ENCODE results near the gene TBL1XR1. TPM values are rescaled to one million over a fixed set of nuclear protein-coding genes. Genes with fewer than 3 reads are reported as not detected.

TBL1XR1 gene
- total RNA-seq, 1 experiment from 2014 or later, result 180 TPM

DNA sequence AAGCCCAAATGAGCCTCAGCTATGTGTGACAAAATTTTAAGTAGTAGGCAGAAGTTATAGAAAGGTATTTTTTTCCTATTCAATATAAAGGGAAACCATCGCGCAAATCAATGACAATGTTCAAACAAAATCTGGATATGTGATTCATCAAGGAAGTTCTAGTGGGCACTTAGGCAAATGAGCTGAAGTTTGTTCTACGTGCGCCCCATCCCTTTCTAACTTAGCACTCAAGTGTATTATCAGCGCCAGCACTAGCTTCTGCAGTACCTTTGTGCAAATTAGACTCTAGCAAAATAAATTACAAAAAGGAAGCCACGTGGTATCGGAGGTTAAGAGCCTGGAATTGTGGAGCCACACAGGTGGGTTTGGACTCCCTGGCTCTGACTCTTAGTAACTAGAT lies 91.1 kb downstream of the TBL1XR1 start:
- Histone ChIP-seq H3K79me2 (ENCODE audit: insufficient read depth, low read length) (peaks cover 100% of the 10 kb centered on the region), H3K27me3 (ENCODE audit: insufficient read depth, low read length) (no peaks in the 10 kb centered on the region), H3K9me3 (ENCODE audit: control insufficient read depth in 1 of 2, insufficient read depth in 1 of 2, low read depth in 1 of 2, low read length in 2 of 2) (no peaks in the 10 kb centered on the region), H3K4me1 (ENCODE audit: control insufficient read depth in 1 of 2, insufficient read depth in 2 of 2, low read length in 2 of 2) (no peaks in the 10 kb centered on the region), H3K9ac (ENCODE audit: low read length) (no peak overlapping the region), H3K4me3 (replicated peaks in 1 of 2; ENCODE audit: low read depth in 1 of 2, low read length in 2 of 2) (no peak overlapping the region), H3K4me2 (ENCODE audit: low read length) (no peak overlapping the region), H2AFZ (ENCODE audit: low read depth, low read length, poor library complexity, severe bottlenecking) (no peak overlapping the region), H4K20me1 (ENCODE audit: insufficient read depth) (peaks cover 29% of the 10 kb centered on the region; the same call in 1 of the 2 replicates), H3K9me2 (ENCODE audit: insufficient read depth) (no peaks in the 10 kb centered on the region; the same call in 1 of the 2 replicates), H3K36me3 (ENCODE audit: control insufficient read depth in 1 of 2, insufficient read depth in 2 of 2, low read length in 2 of 2) (no peaks in the 10 kb centered on the region), H3K27ac (ENCODE audit: low read depth, low read length) (no peak overlapping the region)
- DNase-seq (ENCODE audit: low read depth, low spot score), result no peak
- no peak for TF ChIP-seq POLR2A (IDR thresholded peaks at IDR 0.05; ENCODE audit: borderline replicate concordance, extremely low read depth, insufficient read depth, insufficient read length)
- TF ChIP-seq SP1 (IDR thresholded peaks at IDR 0.05; ENCODE audit: low read depth), result no peak
- no peak for TF ChIP-seq POLR2AphosphoS5 (IDR thresholded peaks at IDR 0.05; ENCODE audit: low read depth, low read length)
- no peak for TF ChIP-seq RAD21 (IDR thresholded peaks at IDR 0.05; ENCODE audit: low read depth)
- no peak for TF ChIP-seq EZH2 (IDR thresholded peaks at IDR 0.05)
- TF ChIP-seq EZH2phosphoT487 (IDR thresholded peaks at IDR 0.05; ENCODE audit: borderline replicate concordance), result no peak
- TF ChIP-seq, protein P1, sequence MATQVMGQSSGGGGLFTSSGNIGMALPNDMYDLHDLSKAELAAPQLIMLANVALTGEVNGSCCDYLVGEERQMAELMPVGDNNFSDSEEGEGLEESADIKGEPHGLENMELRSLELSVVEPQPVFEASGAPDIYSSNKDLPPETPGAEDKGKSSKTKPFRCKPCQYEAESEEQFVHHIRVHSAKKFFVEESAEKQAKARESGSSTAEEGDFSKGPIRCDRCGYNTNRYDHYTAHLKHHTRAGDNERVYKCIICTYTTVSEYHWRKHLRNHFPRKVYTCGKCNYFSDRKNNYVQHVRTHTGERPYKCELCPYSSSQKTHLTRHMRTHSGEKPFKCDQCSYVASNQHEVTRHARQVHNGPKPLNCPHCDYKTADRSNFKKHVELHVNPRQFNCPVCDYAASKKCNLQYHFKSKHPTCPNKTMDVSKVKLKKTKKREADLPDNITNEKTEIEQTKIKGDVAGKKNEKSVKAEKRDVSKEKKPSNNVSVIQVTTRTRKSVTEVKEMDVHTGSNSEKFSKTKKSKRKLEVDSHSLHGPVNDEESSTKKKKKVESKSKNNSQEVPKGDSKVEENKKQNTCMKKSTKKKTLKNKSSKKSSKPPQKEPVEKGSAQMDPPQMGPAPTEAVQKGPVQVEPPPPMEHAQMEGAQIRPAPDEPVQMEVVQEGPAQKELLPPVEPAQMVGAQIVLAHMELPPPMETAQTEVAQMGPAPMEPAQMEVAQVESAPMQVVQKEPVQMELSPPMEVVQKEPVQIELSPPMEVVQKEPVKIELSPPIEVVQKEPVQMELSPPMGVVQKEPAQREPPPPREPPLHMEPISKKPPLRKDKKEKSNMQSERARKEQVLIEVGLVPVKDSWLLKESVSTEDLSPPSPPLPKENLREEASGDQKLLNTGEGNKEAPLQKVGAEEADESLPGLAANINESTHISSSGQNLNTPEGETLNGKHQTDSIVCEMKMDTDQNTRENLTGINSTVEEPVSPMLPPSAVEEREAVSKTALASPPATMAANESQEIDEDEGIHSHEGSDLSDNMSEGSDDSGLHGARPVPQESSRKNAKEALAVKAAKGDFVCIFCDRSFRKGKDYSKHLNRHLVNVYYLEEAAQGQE (IDR thresholded peaks at IDR 0.05; ENCODE audit: low read depth), result no peak
- no peak for TF ChIP-seq CEBPB (IDR thresholded peaks at IDR 0.05; ENCODE audit: low read depth)
- TF ChIP-seq ELF1 (IDR thresholded peaks at IDR 0.05; ENCODE audit: borderline replicate concordance, low read depth), result no peak
- TF ChIP-seq JUND (IDR thresholded peaks at IDR 0.05), result no peak
- TF ChIP-seq YY1 (IDR thresholded peaks at IDR 0.05; ENCODE audit: extremely low read depth, insufficient replicate concordance, low read depth, low read length), result no peak
- TF ChIP-seq TCF7L2 (IDR thresholded peaks at IDR 0.05; ENCODE audit: borderline replicate concordance, extremely low read depth, insufficient read depth, insufficient read length), result no peak
- TF ChIP-seq, protein P2, sequence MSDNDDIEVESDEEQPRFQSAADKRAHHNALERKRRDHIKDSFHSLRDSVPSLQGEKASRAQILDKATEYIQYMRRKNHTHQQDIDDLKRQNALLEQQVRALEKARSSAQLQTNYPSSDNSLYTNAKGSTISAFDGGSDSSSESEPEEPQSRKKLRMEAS (IDR thresholded peaks at IDR 0.05), result no peak
- no peak for TF ChIP-seq SRF (IDR thresholded peaks at IDR 0.05; ENCODE audit: low read depth)
- no peak for TF ChIP-seq EGR1 (IDR thresholded peaks at IDR 0.05; ENCODE audit: low read depth)
- TF ChIP-seq SIN3A (IDR thresholded peaks at IDR 0.05; ENCODE audit: low read depth), result no peak
- TF ChIP-seq, protein P3, sequence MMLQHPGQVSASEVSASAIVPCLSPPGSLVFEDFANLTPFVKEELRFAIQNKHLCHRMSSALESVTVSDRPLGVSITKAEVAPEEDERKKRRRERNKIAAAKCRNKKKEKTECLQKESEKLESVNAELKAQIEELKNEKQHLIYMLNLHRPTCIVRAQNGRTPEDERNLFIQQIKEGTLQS (IDR thresholded peaks at IDR 0.05), result no peak
- TF ChIP-seq, protein P4, sequence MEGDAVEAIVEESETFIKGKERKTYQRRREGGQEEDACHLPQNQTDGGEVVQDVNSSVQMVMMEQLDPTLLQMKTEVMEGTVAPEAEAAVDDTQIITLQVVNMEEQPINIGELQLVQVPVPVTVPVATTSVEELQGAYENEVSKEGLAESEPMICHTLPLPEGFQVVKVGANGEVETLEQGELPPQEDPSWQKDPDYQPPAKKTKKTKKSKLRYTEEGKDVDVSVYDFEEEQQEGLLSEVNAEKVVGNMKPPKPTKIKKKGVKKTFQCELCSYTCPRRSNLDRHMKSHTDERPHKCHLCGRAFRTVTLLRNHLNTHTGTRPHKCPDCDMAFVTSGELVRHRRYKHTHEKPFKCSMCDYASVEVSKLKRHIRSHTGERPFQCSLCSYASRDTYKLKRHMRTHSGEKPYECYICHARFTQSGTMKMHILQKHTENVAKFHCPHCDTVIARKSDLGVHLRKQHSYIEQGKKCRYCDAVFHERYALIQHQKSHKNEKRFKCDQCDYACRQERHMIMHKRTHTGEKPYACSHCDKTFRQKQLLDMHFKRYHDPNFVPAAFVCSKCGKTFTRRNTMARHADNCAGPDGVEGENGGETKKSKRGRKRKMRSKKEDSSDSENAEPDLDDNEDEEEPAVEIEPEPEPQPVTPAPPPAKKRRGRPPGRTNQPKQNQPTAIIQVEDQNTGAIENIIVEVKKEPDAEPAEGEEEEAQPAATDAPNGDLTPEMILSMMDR (IDR thresholded peaks at IDR 0.05 in 2 of 3, conservative IDR thresholded peaks at IDR 0.05 in 1 of 3; ENCODE audit: borderline replicate concordance in 1 of 3, insufficient read depth in 1 of 3, low read depth in 2 of 3, low read length in 2 of 3), result no peak
- no peak for TF ChIP-seq ZNF274 (IDR thresholded peaks at IDR 0.05; ENCODE audit: low read depth, low read length)
- ChIA-PET CTCF (no interaction called here), POLR2A (no interaction called here), RAD21 (ENCODE audit: low non-redundant PET in 1 of 2, low total read pairs in 2 of 2, uncharacterized antibody in 2 of 2, unreplicated experiment in 2 of 2) (no interaction called here)
- no TSS peak for BruUV-seq (replicated peaks)
- ATAC-seq, result no peak
- intact Hi-C loops (cut with micrococcal nuclease), result no loop called here

All from HCT116 (cell line).